ENCODE measurements around the gene AFG3L2.

GRCh38 chr18:12374401-12374800, 2.6 kb downstream of the AFG3L2 start:
- TF ChIP-seq POLR2AphosphoS5 (IDR thresholded peaks at IDR 0.05; ENCODE audit: low read depth, low read length) = no peak
- no peak for TF ChIP-seq SIN3A (IDR thresholded peaks at IDR 0.05; ENCODE audit: borderline replicate concordance, insufficient read depth, low read length)
- no peak for TF ChIP-seq TAF1 (IDR thresholded peaks at IDR 0.05; ENCODE audit: borderline replicate concordance, insufficient read depth, low read length)
- TF ChIP-seq FOXP2 (optimal IDR thresholded peaks at IDR 0.05; ENCODE audit: borderline replicate concordance, extremely low read depth, extremely low read length, insufficient read depth) = no peak
- no peak for TF ChIP-seq REST (IDR thresholded peaks at IDR 0.05; ENCODE audit: insufficient read depth in 1 of 2, low read depth in 2 of 2, low read length in 2 of 2)

Data from PFSK-1 (cell line).